Measurements from ENCODE around the gene RRAS2. TPM values are rescaled to one million over a fixed set of nuclear protein-coding genes. Genes with fewer than 3 reads are reported as not detected.

RRAS2 gene
- total and polyA plus RNA-seq, 10 of the 15 experiments (the other 5 are each of a cell fraction or from before 2014, with no cell fraction given): 26.9 to 72.4 (median 45.4) TPM

- TF ChIP-seq, protein P1, sequence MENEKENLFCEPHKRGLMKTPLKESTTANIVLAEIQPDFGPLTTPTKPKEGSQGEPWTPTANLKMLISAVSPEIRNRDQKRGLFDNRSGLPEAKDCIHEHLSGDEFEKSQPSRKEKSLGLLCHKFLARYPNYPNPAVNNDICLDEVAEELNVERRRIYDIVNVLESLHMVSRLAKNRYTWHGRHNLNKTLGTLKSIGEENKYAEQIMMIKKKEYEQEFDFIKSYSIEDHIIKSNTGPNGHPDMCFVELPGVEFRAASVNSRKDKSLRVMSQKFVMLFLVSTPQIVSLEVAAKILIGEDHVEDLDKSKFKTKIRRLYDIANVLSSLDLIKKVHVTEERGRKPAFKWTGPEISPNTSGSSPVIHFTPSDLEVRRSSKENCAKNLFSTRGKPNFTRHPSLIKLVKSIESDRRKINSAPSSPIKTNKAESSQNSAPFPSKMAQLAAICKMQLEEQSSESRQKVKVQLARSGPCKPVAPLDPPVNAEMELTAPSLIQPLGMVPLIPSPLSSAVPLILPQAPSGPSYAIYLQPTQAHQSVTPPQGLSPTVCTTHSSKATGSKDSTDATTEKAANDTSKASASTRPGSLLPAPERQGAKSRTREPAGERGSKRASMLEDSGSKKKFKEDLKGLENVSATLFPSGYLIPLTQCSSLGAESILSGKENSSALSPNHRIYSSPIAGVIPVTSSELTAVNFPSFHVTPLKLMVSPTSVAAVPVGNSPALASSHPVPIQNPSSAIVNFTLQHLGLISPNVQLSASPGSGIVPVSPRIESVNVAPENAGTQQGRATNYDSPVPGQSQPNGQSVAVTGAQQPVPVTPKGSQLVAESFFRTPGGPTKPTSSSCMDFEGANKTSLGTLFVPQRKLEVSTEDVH (IDR thresholded peaks at IDR 0.05; ENCODE audit: low read depth, partially characterized antibody): no peak
- TF ChIP-seq E4F1 (IDR thresholded peaks at IDR 0.05; ENCODE audit: borderline replicate concordance, partially characterized antibody) (no peak), SIX5 (IDR thresholded peaks at IDR 0.05; ENCODE audit: low read depth, low read length, severe bottlenecking) (no peak), NFXL1 (IDR thresholded peaks at IDR 0.05; ENCODE audit: borderline replicate concordance) (no peak), ATF7 (IDR thresholded peaks at IDR 0.05; ENCODE audit: low read depth) (no peak), TBL1XR1 (IDR thresholded peaks at IDR 0.05; ENCODE audit: low read depth, low read length) (no peak), YY1 (IDR thresholded peaks at IDR 0.05; ENCODE audit: low read depth, low read length) (no peak), SREBF1 (IDR thresholded peaks at IDR 0.05; ENCODE audit: low read length) (no peak)
- TF ChIP-seq, protein P2, sequence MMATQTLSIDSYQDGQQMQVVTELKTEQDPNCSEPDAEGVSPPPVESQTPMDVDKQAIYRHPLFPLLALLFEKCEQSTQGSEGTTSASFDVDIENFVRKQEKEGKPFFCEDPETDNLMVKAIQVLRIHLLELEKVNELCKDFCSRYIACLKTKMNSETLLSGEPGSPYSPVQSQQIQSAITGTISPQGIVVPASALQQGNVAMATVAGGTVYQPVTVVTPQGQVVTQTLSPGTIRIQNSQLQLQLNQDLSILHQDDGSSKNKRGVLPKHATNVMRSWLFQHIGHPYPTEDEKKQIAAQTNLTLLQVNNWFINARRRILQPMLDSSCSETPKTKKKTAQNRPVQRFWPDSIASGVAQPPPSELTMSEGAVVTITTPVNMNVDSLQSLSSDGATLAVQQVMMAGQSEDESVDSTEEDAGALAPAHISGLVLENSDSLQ (IDR thresholded peaks at IDR 0.05): no peak
- TF ChIP-seq, protein P3, sequence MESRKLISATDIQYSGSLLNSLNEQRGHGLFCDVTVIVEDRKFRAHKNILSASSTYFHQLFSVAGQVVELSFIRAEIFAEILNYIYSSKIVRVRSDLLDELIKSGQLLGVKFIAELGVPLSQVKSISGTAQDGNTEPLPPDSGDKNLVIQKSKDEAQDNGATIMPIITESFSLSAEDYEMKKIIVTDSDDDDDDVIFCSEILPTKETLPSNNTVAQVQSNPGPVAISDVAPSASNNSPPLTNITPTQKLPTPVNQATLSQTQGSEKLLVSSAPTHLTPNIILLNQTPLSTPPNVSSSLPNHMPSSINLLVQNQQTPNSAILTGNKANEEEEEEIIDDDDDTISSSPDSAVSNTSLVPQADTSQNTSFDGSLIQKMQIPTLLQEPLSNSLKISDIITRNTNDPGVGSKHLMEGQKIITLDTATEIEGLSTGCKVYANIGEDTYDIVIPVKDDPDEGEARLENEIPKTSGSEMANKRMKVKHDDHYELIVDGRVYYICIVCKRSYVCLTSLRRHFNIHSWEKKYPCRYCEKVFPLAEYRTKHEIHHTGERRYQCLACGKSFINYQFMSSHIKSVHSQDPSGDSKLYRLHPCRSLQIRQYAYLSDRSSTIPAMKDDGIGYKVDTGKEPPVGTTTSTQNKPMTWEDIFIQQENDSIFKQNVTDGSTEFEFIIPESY (IDR thresholded peaks at IDR 0.05): no peak
- TF ChIP-seq, protein P4, sequence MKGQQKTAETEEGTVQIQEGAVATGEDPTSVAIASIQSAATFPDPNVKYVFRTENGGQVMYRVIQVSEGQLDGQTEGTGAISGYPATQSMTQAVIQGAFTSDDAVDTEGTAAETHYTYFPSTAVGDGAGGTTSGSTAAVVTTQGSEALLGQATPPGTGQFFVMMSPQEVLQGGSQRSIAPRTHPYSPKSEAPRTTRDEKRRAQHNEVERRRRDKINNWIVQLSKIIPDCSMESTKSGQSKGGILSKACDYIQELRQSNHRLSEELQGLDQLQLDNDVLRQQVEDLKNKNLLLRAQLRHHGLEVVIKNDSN (IDR thresholded peaks at IDR 0.05; ENCODE audit: borderline replicate concordance, extremely low read length, insufficient read depth, low read depth, low read length): no peak
These were observed 37.3 kb upstream of the RRAS2 start (continued) for GRCh38 chr11:14396273-14396672.
